CD4-positive, alpha-beta memory T cell (primary cell): ENCODE data around the gene HPS3. TPM values are rescaled to one million over a fixed set of nuclear protein-coding genes. Genes with fewer than 3 reads are reported as not detected.
"Not testable (repeated sequence)": the region's sequence is repeated elsewhere in the genome, so short reads cannot be mapped to it uniquely, and the experiment has no call there.

ENCODE experiments used
- CTCF ChIA-PET: fragments of 350-600 bp; sonication (Branson Sonifier 250); formaldehyde crosslinking; loops from one replicate; lab custom pipeline; 2021; ENCODE audit warnings: inconsistent platforms; ENCODE audit not compliant: partially characterized antibody; lab: Charles Lee
- POLR2A ChIA-PET: fragments of 350-600 bp; sonication (Branson Sonifier 250); formaldehyde crosslinking; loops from one replicate; lab custom pipeline; 2021; ENCODE audit not compliant: partially characterized antibody; lab: Charles Lee
- DNase-seq, 5 donors: peaks; one replicate each; pipeline versions ENCODE4 v3.0.0 to v3.0.0-alpha.2; 2020 to 2022; ENCODE audit warnings: mixed read lengths in 1 of 5
- H3K27ac ChIP-seq: one replicate; pipeline ENCODE4 v1.7.0; 2013; ENCODE audit warnings: low read depth, low read length
- H3K27me3 ChIP-seq: 2 replicates; pipeline ENCODE4 v1.7.0; 2013; ENCODE audit warnings: mild to moderate bottlenecking, low read length, moderate library complexity; ENCODE audit not compliant: insufficient read depth
- H3K36me3 ChIP-seq: 2 replicates; pipeline ENCODE4 v1.7.0; 2013; ENCODE audit warnings: mild to moderate bottlenecking, low read length, moderate library complexity; ENCODE audit not compliant: insufficient read depth
- H3K4me1 ChIP-seq: 2 replicates; pipeline ENCODE4 v1.7.0; 2013; ENCODE audit warnings: mild to moderate bottlenecking, low read length, moderate library complexity; ENCODE audit not compliant: insufficient read depth
- H3K4me3 ChIP-seq, 2 donors: one replicate each; pipeline ENCODE4 v1.7.0; 2013; ENCODE audit warnings: low read length in 2 of 2, mild to moderate bottlenecking in 1 of 2
- H3K9me3 ChIP-seq, 2 donors: one replicate each; pipeline ENCODE4 v1.7.0; 2013; ENCODE audit warnings: low read length in 2 of 2, control low read depth in 1 of 2; ENCODE audit not compliant: control insufficient read depth in 1 of 2
- H3K27ac Mint-ChIP-seq, 7 donors: one replicate each; pipeline ENCODE4 v1.8.0; 2020 to 2021; ENCODE audit warnings: mixed read lengths in 7 of 7, mild to moderate bottlenecking in 6 of 7, inconsistent platforms in 3 of 7, moderate library complexity in 3 of 7
- H3K27me3 Mint-ChIP-seq, 2 donors: one replicate each; pipeline ENCODE4 v1.8.0; 2020 to 2021; ENCODE audit warnings: mixed read lengths in 2 of 2
- H3K36me3 Mint-ChIP-seq, 2 donors: one replicate each; pipeline ENCODE4 v1.8.0; 2020 to 2021; ENCODE audit warnings: mixed read lengths in 2 of 2, inconsistent platforms in 1 of 2, mild to moderate bottlenecking in 1 of 2
- H3K4me1 Mint-ChIP-seq, 4 donors: one replicate each; pipeline ENCODE4 v1.8.0; 2020 to 2021; ENCODE audit warnings: mixed read lengths in 4 of 4, mild to moderate bottlenecking in 1 of 4
- H3K4me3 Mint-ChIP-seq, 8 donors: one replicate each; pipeline ENCODE4 v1.8.0; 2020 to 2021; ENCODE audit warnings: mixed read lengths in 8 of 8, mild to moderate bottlenecking in 7 of 8, moderate library complexity in 6 of 8, inconsistent platforms in 3 of 8
- H3K9me3 Mint-ChIP-seq, 8 donors: one replicate each; pipeline ENCODE4 v1.8.0; 2020 to 2021; ENCODE audit warnings: mixed read lengths in 8 of 8, mild to moderate bottlenecking in 5 of 8, inconsistent platforms in 3 of 8, moderate library complexity in 1 of 8
- intact Hi-C: fragments of 100-400 bp; cut with micrococcal nuclease; formaldehyde crosslinking; loops from one replicate; pipeline ENCODE4 v1.15.1; 2023
- polyA plus RNA-seq, 2 donors: library from polyadenylated mRNA; unstranded; fragments of 300-500 nt; fragmentation: Illumina TruSeq; gene quantifications; one replicate each; pipeline ENCODE4 v1.2.3, GENCODE V29; 2021
- total RNA-seq, 2 experiments: library from RNA; stranded (reverse); gene quantifications; one replicate each; pipeline ENCODE4 v1.2.3, GENCODE V29; 2021

Gene HPS3
- total and polyA plus RNA-seq, 4 experiments from 2014 or later, result 29.5 to 45.1 (median 32.7) TPM

DNA sequence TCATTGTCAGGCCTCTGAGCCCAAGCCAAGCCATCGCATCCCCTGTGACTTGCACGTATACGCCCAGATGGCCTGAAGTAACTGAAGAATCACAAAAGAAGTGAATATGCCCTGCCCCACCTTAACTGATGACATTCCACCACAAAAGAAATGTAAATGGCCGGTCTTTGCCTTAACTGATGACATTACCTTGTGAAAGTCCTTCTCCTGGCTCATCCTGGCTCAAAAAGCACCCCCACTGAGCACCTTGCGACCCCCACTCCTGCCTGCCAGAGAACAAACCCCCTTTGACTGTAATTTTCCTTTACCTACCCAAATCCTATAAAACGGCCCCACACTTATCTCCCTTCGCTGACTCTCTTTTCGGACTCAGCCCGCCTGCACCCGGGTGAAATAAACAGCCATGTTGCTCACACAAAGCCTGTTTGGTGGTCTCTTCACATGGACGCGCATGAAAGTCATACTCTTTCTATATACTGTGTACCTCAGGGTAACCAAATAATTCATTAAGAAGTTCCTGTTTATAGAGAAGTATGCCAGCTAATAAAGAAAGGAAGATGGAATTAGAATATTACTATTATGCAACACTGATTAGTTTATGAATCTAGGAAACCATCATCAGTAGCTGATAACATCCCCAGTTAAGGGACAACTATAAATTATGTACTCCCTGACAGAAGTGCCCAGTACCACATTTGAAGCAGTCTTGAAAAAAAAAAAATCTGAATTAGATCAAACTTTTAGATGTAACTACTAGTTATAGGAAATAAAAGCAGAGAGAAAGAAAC, 67.6 kb downstream of the HPS3 start:
- POLR2A ChIA-PET, H3K4me3 ChIP-seq, H3K27ac Mint-ChIP-seq, H3K4me3 Mint-ChIP-seq, DNase-seq, H3K27me3 ChIP-seq, H3K9me3 Mint-ChIP-seq, H3K27ac ChIP-seq, H3K9me3 ChIP-seq, H3K4me1 ChIP-seq, intact Hi-C loops, H3K36me3 ChIP-seq, H3K36me3 Mint-ChIP-seq, H3K4me1 Mint-ChIP-seq, H3K27me3 Mint-ChIP-seq: not testable (repeated sequence)
- CTCF ChIA-PET, result interaction anchor here (0.7 kb wide), 1 partner anchor 10 kb away, joined by 3 read pairs; no protein-coding TSS in a partner anchor

- CTCF ChIA-PET, result no interaction called here
- intact Hi-C loops, result no loop called here
- Mint-ChIP-seq H3K36me3 (no peaks in the 10 kb centered on the region), H3K27ac (no peak overlapping the region), H3K4me1 (no peaks in the 10 kb centered on the region), H3K27me3 (peaks cover 7 to 8% of the 10 kb centered on the region in 2 donors), H3K9me3 (no peaks in the 10 kb centered on the region), H3K4me3 (no peak overlapping the region)
- H3K36me3 ChIP-seq, result no peaks in the 10 kb centered on the region
- no peak for DNase-seq
- H3K27ac ChIP-seq, result no peak overlapping the region
- H3K4me3 ChIP-seq, result no peak overlapping the region
- POLR2A ChIA-PET, result no interaction called here
- H3K9me3 ChIP-seq, result no peaks in the 10 kb centered on the region
- H3K27me3 ChIP-seq, result no peaks in the 10 kb centered on the region
- no peaks in the 10 kb centered on the region for H3K4me1 ChIP-seq
Measured at GRCh38 chr3:149197669-149198068, 68.2 kb downstream of the HPS3 start.

DNA sequence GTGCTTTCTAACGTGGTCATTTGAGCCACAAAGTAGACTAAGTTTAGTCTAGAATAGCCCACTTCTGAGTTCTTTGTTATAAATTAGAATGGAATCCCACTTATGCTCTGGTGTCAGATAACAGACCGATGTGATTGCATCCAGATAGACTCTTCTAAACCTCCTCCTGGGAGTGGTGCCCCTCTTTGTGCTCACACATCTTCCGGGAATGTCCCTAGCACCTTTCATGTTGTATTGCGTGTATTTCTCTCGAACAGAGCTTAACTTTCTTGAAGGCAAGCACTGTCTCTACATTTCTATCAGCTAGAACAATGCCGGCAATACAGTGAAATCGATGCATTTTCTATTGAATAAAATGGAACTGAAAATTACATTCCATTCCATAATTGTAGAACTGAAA, 69.2 kb downstream of the HPS3 start:
- H3K9me3 Mint-ChIP-seq, result no peaks in the 10 kb centered on the region
- no peaks in the 10 kb centered on the region for H3K36me3 ChIP-seq
- H3K27me3 Mint-ChIP-seq, result peaks cover 7 to 8% of the 10 kb centered on the region in 2 donors
- no peaks in the 10 kb centered on the region for H3K9me3 ChIP-seq
- H3K27me3 ChIP-seq, result no peaks in the 10 kb centered on the region
- DNase-seq, result no peak
- H3K4me1 ChIP-seq, result no peaks in the 10 kb centered on the region
- ChIA-PET CTCF (interaction anchor here (0.5 kb wide), 1 partner anchor 243 kb away, joined by 3 read pairs; no protein-coding TSS in a partner anchor), POLR2A (no interaction called here)
- H3K4me1 Mint-ChIP-seq, result peaks cover 0 to 2% (median 0%) of the 10 kb centered on the region in 4 donors
- H3K4me3 Mint-ChIP-seq, result no peak overlapping the region
- H3K27ac Mint-ChIP-seq, result no peak overlapping the region
- intact Hi-C loops, result no loop called here
- H3K27ac ChIP-seq, result no peak overlapping the region
- no peaks in the 10 kb centered on the region for H3K36me3 Mint-ChIP-seq
- no peak overlapping the region for H3K4me3 ChIP-seq

- Histone ChIP-seq H3K36me3 (no peaks in the 10 kb centered on the region), H3K4me1 (no peaks in the 10 kb centered on the region), H3K9me3 (no peaks in the 10 kb centered on the region), H3K27me3 (no peaks in the 10 kb centered on the region), H3K4me3 (no peak overlapping the region), H3K27ac (no peak overlapping the region)
- DNase-seq, result no peak
- no peaks in the 10 kb centered on the region for H3K36me3 Mint-ChIP-seq
- H3K27me3 Mint-ChIP-seq, result peaks cover 8 to 12% of the 10 kb centered on the region in 2 donors
- ChIA-PET CTCF (no interaction called here), POLR2A (no interaction called here)
- no peak overlapping the region for H3K4me3 Mint-ChIP-seq
- intact Hi-C loops, result no loop called here
- H3K9me3 Mint-ChIP-seq, result peaks cover 0 to 2% (median 0%) of the 10 kb centered on the region in 8 donors
- peaks cover 0 to 7% (median 2%) of the 10 kb centered on the region in 4 donors for H3K4me1 Mint-ChIP-seq
- no peak overlapping the region for H3K27ac Mint-ChIP-seq
Measured at GRCh38 chr3:149199474-149199873, 70.0 kb downstream of the HPS3 start.

DNA sequence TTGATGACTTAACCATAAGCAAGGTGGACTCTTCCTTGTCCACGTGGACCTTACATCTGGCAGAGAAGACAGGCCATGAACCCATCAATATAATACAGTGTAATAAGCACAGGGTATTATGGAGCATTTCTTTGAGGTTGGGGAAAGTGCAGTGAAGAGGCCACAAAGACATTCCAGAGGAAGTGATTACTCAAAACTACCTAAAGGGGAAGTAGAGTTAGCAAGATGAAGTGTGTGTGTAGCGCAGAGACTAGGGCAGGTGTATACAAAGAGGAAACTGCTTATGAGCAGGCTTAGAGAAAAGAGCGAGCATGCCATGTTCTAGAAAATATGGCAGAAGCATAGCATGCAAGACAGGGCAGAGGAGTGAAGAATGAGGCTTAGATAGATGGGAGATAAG, 74.3 kb downstream of the HPS3 start:
- POLR2A ChIA-PET, result no interaction called here
- Histone ChIP-seq H3K27me3 (no peaks in the 10 kb centered on the region), H3K4me3 (no peak overlapping the region), H3K9me3 (no peaks in the 10 kb centered on the region), H3K27ac (no peak overlapping the region), H3K36me3 (no peaks in the 10 kb centered on the region), H3K4me1 (no peaks in the 10 kb centered on the region)
- H3K27ac Mint-ChIP-seq, result no peak overlapping the region
- H3K27me3 Mint-ChIP-seq, result peaks cover 6 to 10% of the 10 kb centered on the region in 2 donors
- CTCF ChIA-PET, result no interaction called here
- no peak for DNase-seq
- intact Hi-C loops, result no loop called here
- H3K9me3 Mint-ChIP-seq, result peaks cover 0 to 2% (median 0%) of the 10 kb centered on the region in 8 donors
- H3K36me3 Mint-ChIP-seq, result no peaks in the 10 kb centered on the region
- H3K4me3 Mint-ChIP-seq, result no peak overlapping the region
- H3K4me1 Mint-ChIP-seq, result peaks cover 0 to 7% (median 2%) of the 10 kb centered on the region in 4 donors

GRCh38 chr3:149204390-149204991, 75.1 kb downstream of the HPS3 start:
- Histone ChIP-seq H3K36me3 (no peaks in the 10 kb centered on the region), H3K27me3 (no peaks in the 10 kb centered on the region), H3K4me3 (no peak overlapping the region), H3K4me1 (no peaks in the 10 kb centered on the region), H3K27ac (no peak overlapping the region), H3K9me3 (no peaks in the 10 kb centered on the region)
- peaks cover 0 to 2% (median 0%) of the 10 kb centered on the region in 8 donors for H3K9me3 Mint-ChIP-seq
- POLR2A ChIA-PET, result no interaction called here
- H3K36me3 Mint-ChIP-seq, result no peaks in the 10 kb centered on the region
- CTCF ChIA-PET, result no interaction called here
- intact Hi-C loops, result no loop called here
- H3K4me3 Mint-ChIP-seq, result no peak overlapping the region
- peaks cover 0 to 7% (median 2%) of the 10 kb centered on the region in 4 donors for H3K4me1 Mint-ChIP-seq
- H3K27ac Mint-ChIP-seq, result no peak overlapping the region
- DNase-seq, result no peak
- peaks cover 6 to 10% of the 10 kb centered on the region in 2 donors for H3K27me3 Mint-ChIP-seq

DNA sequence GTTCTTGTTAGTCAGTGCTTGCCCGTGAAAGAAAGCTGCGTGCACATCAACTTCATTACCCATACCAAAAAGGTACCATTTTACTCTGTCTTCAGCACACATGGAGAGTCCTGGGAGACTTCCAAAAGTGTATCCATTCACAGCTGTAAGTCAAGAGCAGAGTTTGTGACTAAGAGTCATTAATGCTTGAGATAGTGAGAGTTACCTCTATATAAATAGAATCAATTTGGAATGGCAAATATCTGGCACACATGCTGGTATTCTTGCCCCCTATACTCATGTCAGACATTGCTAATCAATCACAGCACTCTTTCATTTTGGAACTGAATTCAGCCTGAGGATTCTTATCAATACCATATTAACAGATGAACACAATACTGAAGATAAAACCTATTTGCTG, 78.0 kb downstream of the HPS3 start:
- Histone ChIP-seq H3K9me3 (no peaks in the 10 kb centered on the region), H3K4me1 (no peaks in the 10 kb centered on the region), H3K4me3 (no peak overlapping the region), H3K27me3 (no peaks in the 10 kb centered on the region), H3K27ac (no peak overlapping the region), H3K36me3 (no peaks in the 10 kb centered on the region)
- Mint-ChIP-seq H3K27me3 (peaks cover 4 to 10% of the 10 kb centered on the region in 2 donors), H3K27ac (no peak overlapping the region), H3K4me3 (no peak overlapping the region), H3K4me1 (peaks cover 0 to 7% (median 2%) of the 10 kb centered on the region in 4 donors), H3K9me3 (peaks cover 0 to 2% (median 0%) of the 10 kb centered on the region in 8 donors), H3K36me3 (no peaks in the 10 kb centered on the region)
- POLR2A ChIA-PET, result no interaction called here
- CTCF ChIA-PET, result interaction anchor here (0.6 kb wide), 1 partner anchor 10 kb away, joined by 3 read pairs; no protein-coding TSS in a partner anchor
- intact Hi-C loops, result no loop called here
- no peak for DNase-seq
